IMR-90 (cell line): Measurements from ENCODE around the gene HHLA2. TPM values are rescaled to one million over a fixed set of nuclear protein-coding genes. Genes with fewer than 3 reads are reported as not detected.

ENCODE experiments used
- ATAC-seq: fragments of 200-7000 bp; cut with Tn5 transposase; 2 replicates; pipeline ENCODE4 v1.9.1; 2020; ENCODE audit warnings: low read depth, mild to moderate bottlenecking, moderate library complexity
- BruUV-seq: library from RNA; stranded (reverse); fragments of 400-500 nt; replicated peaks from 2 replicates; lab custom pipeline; 2021; lab: Mats Ljungman, UMichigan
- CTCF ChIA-PET: fragments of 300-600 bp; formaldehyde crosslinking; extraction: SDS; loops from one replicate; lab custom pipeline; 2021; ENCODE audit warnings: antibody characterized with exemption; lab: Yijun Ruan, JAX
- POLR2A ChIA-PET: fragments of 300-600 bp; sonication (Branson Sonifier 250); formaldehyde crosslinking; loops from one replicate; lab custom pipeline; 2022; ENCODE audit warnings: antibody characterized with exemption; ENCODE audit not compliant: unreplicated experiment; lab: Charles Lee
- DNase-seq: peaks from one replicate; pipeline ENCODE4 v3.0.0; 2013
- H2AFZ ChIP-seq: replicated peaks from 2 replicates; pipeline ENCODE3; 2013; ENCODE audit warnings: low read length, mild to moderate bottlenecking; ENCODE audit not compliant: poor library complexity
- H2AK5ac ChIP-seq: 2 replicates; pipeline ENCODE4 v1.6.1; 2013; ENCODE audit warnings: low read depth, low read length, inconsistent platforms
- H2AK9ac ChIP-seq: replicated peaks from 2 replicates; pipeline ENCODE3; 2013; ENCODE audit warnings: mild to moderate bottlenecking, low read depth, low read length, moderate library complexity; ENCODE audit not compliant: poor library complexity
- H2BK120ac ChIP-seq: 2 replicates; pipeline ENCODE4 v1.6.1; 2013; ENCODE audit warnings: low read depth, low read length, inconsistent platforms
- H2BK15ac ChIP-seq: 3 replicates; pipeline ENCODE4 v1.6.1; 2013; ENCODE audit warnings: low read depth, low read length, inconsistent platforms
- H2BK20ac ChIP-seq: 2 replicates; pipeline ENCODE4 v1.6.1; 2013; ENCODE audit warnings: low read depth, mild to moderate bottlenecking, inconsistent platforms, low read length, moderate library complexity
- H2BK5ac ChIP-seq: 2 replicates; pipeline ENCODE4 v1.6.1; 2013; ENCODE audit warnings: mild to moderate bottlenecking, low read depth, low read length, inconsistent platforms; ENCODE audit not compliant: poor library complexity, severe bottlenecking
- H3K14ac ChIP-seq: replicated peaks from 2 replicates; pipeline ENCODE4 v1.6.1; 2013; ENCODE audit warnings: low read depth, low read length, inconsistent platforms
- H3K18ac ChIP-seq: 2 replicates; pipeline ENCODE4 v1.6.1; 2013; ENCODE audit warnings: low read depth, low read length, control low read depth
- H3K23ac ChIP-seq: 2 replicates; pipeline ENCODE4 v1.6.1; 2013; ENCODE audit warnings: low read depth, low read length, inconsistent platforms
- H3K27ac ChIP-seq: 2 replicates; pipeline ENCODE4 v1.5.1; 2013; ENCODE audit warnings: mild to moderate bottlenecking, control low read depth, low read length; ENCODE audit not compliant: insufficient read depth
- H3K27me3 ChIP-seq: 2 replicates; pipeline ENCODE4 v1.6.1; 2013; ENCODE audit warnings: low read length; ENCODE audit not compliant: control insufficient read depth, insufficient read depth
- H3K36me3 ChIP-seq: 2 replicates; pipeline ENCODE4 v1.6.1; 2013; ENCODE audit warnings: low read length, mixed read lengths; ENCODE audit not compliant: control insufficient read depth, insufficient read depth
- H3K4ac ChIP-seq: 2 replicates; pipeline ENCODE4 v1.6.1; 2013; ENCODE audit warnings: low read depth, low read length, inconsistent platforms
- H3K4me1 ChIP-seq: 2 replicates; pipeline ENCODE4 v1.6.1; 2013; ENCODE audit warnings: low read length, mixed read lengths; ENCODE audit not compliant: control insufficient read depth, insufficient read depth
- H3K4me2 ChIP-seq: 2 replicates; pipeline ENCODE4 v1.6.1; 2013; ENCODE audit warnings: low read depth, mild to moderate bottlenecking, control low read depth, low read length, moderate library complexity
- H3K4me3 ChIP-seq: 2 replicates; pipeline ENCODE4 v1.5.1; 2013; ENCODE audit warnings: low read depth, mild to moderate bottlenecking, control low read depth, low read length, moderate library complexity; ENCODE audit not compliant: insufficient read depth
- H3K56ac ChIP-seq: 2 replicates; pipeline ENCODE4 v1.6.1; 2013; ENCODE audit warnings: low read length, inconsistent platforms; ENCODE audit not compliant: insufficient read depth; ENCODE audit errors: extremely low read depth
- H3K79me1 ChIP-seq, 2 experiments: 2 replicates each; pipeline ENCODE4 v1.6.1; 2013; ENCODE audit warnings: low read length in 2 of 2, inconsistent platforms in 1 of 2, low read depth in 1 of 2
- H3K9ac ChIP-seq: 2 replicates; pipeline ENCODE4 v1.6.1; 2013; ENCODE audit warnings: low read depth, low read length, control low read depth
- H3K9me1 ChIP-seq: 2 replicates; pipeline ENCODE4 v1.6.1; 2013; ENCODE audit warnings: low read length, inconsistent platforms; ENCODE audit not compliant: insufficient read depth
- H3K9me3 ChIP-seq: 2 replicates; pipeline ENCODE4 v1.6.1; 2013; ENCODE audit warnings: low read length; ENCODE audit not compliant: control insufficient read depth, insufficient read depth
- H4K20me1 ChIP-seq: 2 replicates; pipeline ENCODE4 v1.6.1; 2013; ENCODE audit warnings: low read length, inconsistent platforms; ENCODE audit not compliant: insufficient read depth
- H4K5ac ChIP-seq: 2 replicates; pipeline ENCODE4 v1.6.1; 2013; ENCODE audit warnings: mild to moderate bottlenecking, low read depth, low read length, control low read depth
- H4K8ac ChIP-seq, 2 experiments: 2 replicates each; pipeline ENCODE4 v1.6.1; 2013; ENCODE audit warnings: low read depth in 2 of 2, low read length in 2 of 2, control low read depth in 1 of 2, inconsistent platforms in 1 of 2
- H4K91ac ChIP-seq: 2 replicates; pipeline ENCODE4 v1.6.1; 2013; ENCODE audit warnings: low read depth, low read length, inconsistent platforms; ENCODE audit not compliant: insufficient read depth
- BHLHE40 ChIP-seq: fragments of 150-350 bp; IDR thresholded peaks from 2 replicates; pipeline ENCODE4 v1.6.1; 2016; ENCODE audit warnings: mild to moderate bottlenecking, low read depth, low read length
- CEBPB ChIP-seq: IDR thresholded peaks from 2 replicates; pipeline ENCODE4 v1.6.1; 2012; ENCODE audit warnings: low read depth, low read length, improper control_type of control experiment
- MAFK ChIP-seq: IDR thresholded peaks from 2 replicates; pipeline ENCODE4 v1.6.1; 2012; ENCODE audit warnings: low read depth, low read length, improper control_type of control experiment
- NFE2L2 ChIP-seq: fragments of 150-350 bp; IDR thresholded peaks from 2 replicates; pipeline ENCODE4 v1.6.1; 2016; ENCODE audit warnings: low read depth, mild to moderate bottlenecking, low read length
- POLR2A ChIP-seq: IDR thresholded peaks from 2 replicates; pipeline ENCODE4 v1.6.1; 2012; ENCODE audit warnings: mild to moderate bottlenecking, low read depth, low read length
- RCOR1 ChIP-seq: IDR thresholded peaks from 2 replicates; pipeline ENCODE4 v1.6.1; 2012; ENCODE audit warnings: mild to moderate bottlenecking, low read length, improper control_type of control experiment; ENCODE audit not compliant: insufficient replicate concordance
- RFX5 ChIP-seq: IDR thresholded peaks from 2 replicates; pipeline ENCODE4 v1.8.0; 2012; ENCODE audit warnings: low read depth, mild to moderate bottlenecking, low read length, moderate library complexity
- SMC3 ChIP-seq: fragments of 150-350 bp; IDR thresholded peaks from 2 replicates; pipeline ENCODE4 v1.6.1; 2016; ENCODE audit warnings: low read depth, mild to moderate bottlenecking, antibody characterized with exemption, low read length, moderate library complexity
- USF2 ChIP-seq: fragments of 150-350 bp; IDR thresholded peaks from 2 replicates; pipeline ENCODE4 v1.6.1; 2017; ENCODE audit warnings: mild to moderate bottlenecking, antibody characterized with exemption, low read length, low read depth
- WGBS, 2 experiments: methylation state at CpG; one replicate each; pipeline versions ENCODE4 v1.1.5 to v1.1.7; 2013; ENCODE audit warnings: missing lambda C conversion rate in 2 of 2; ENCODE audit not compliant: insufficient read length in 1 of 2; ENCODE audit errors: extremely low coverage in 2 of 2; 5-methylcytosine and 5-hydroxymethylcytosine counted together
- dilution Hi-C: fragments of 300-500 bp; cut with HindIII; formaldehyde crosslinking; loops from one replicate; pipeline ENCODE4 v1.14.3; 2018; ENCODE audit warnings: low sequenced_read_pairs; ENCODE audit not compliant: unreplicated experiment
- in situ Hi-C: fragments of 300-500 bp; cut with MboI; formaldehyde crosslinking; loops from 3 replicates; pipeline ENCODE4 v1.14.3; 2019; ENCODE audit warnings: low sequenced_read_pairs, inconsistent platforms, mixed read lengths
- intact Hi-C: fragments of 100-400 bp; cut with micrococcal nuclease; formaldehyde crosslinking; loops from 2 replicates; pipeline ENCODE4 v1.10.0; 2022
- polyA plus RNA-seq, 3 experiments: library from polyadenylated mRNA; depleted of rRNA; stranded (reverse); fragments of >200 nt; gene quantifications; 2 replicates each; pipeline ENCODE4 v1.2.3, GENCODE V29; 2012; ENCODE audit warnings: low replicate concordance in 1 of 3
- total RNA-seq: library from RNA; depleted of rRNA; stranded (reverse); fragments of >200 nt; gene quantifications from 2 replicates; pipeline ENCODE4 v1.2.3, GENCODE V29; 2012
- TF ChIP-seq, protein P1 (sequence below): fragments of 150-350 bp; IDR thresholded peaks from 2 replicates; pipeline ENCODE4 v1.6.1; 2016; ENCODE audit warnings: low read depth, mild to moderate bottlenecking, low read length, moderate library complexity, borderline replicate concordance
- TF ChIP-seq, protein P2 (sequence below): conservative IDR thresholded peaks from 2 replicates; pipeline ENCODE4 v1.5.1; 2012; ENCODE audit warnings: mild to moderate bottlenecking, low read depth, low read length, improper control_type of control experiment

Gene HHLA2
- total and polyA plus RNA-seq, 2 of the 4 experiments (the other 2 are of a cell fraction): not detected

- H2AK5ac ChIP-seq: no peak overlapping the region
- no peak overlapping the region for H2AFZ ChIP-seq
- H4K8ac ChIP-seq: no peak overlapping the region
- H3K79me1 ChIP-seq: no peaks in the 10 kb centered on the region
- no CpG with 5 or more reads among the region's 2 CpGs for WGBS, 2 experiments
- ChIA-PET CTCF (no interaction called here), POLR2A (no interaction called here)
- H3K27me3 ChIP-seq: no peaks in the 10 kb centered on the region
- no peak overlapping the region for H2BK120ac ChIP-seq
- H3K18ac ChIP-seq: no peak overlapping the region
- no peaks in the 10 kb centered on the region for H3K9me3 ChIP-seq
- no peak overlapping the region for H2BK15ac ChIP-seq
- no peak overlapping the region for H3K9ac ChIP-seq
- ATAC-seq: no peak
- no peak overlapping the region for H4K5ac ChIP-seq
- no peak overlapping the region for H3K4me2 ChIP-seq
- intact Hi-C loops: no loop called here
- no peaks in the 10 kb centered on the region for H3K4me1 ChIP-seq
- H3K27ac ChIP-seq: no peak overlapping the region
- no peak overlapping the region for H3K14ac ChIP-seq
- no peaks in the 10 kb centered on the region for H3K9me1 ChIP-seq
- H2AK9ac ChIP-seq: no peak overlapping the region
- in situ Hi-C loops: no loop called here
- H4K91ac ChIP-seq: no peak overlapping the region
- H4K20me1 ChIP-seq: no peaks in the 10 kb centered on the region
- no peak overlapping the region for H2BK20ac ChIP-seq
- no peak overlapping the region for H3K23ac ChIP-seq
- no peak overlapping the region for H3K4me3 ChIP-seq
- BruUV-seq: no TSS peak
- H3K4ac ChIP-seq: no peak overlapping the region
- H3K36me3 ChIP-seq: no peaks in the 10 kb centered on the region
- H3K56ac ChIP-seq: no peak overlapping the region
- dilution Hi-C loops: no loop called here
- no peak overlapping the region for H2BK5ac ChIP-seq
- TF ChIP-seq RFX5 (no peak), RCOR1 (no peak), POLR2A (no peak), BHLHE40 (no peak), SMC3 (no peak), NFE2L2 (no peak), CEBPB (no peak), USF2 (no peak), MAFK (no peak)
- TF ChIP-seq, protein P1, sequence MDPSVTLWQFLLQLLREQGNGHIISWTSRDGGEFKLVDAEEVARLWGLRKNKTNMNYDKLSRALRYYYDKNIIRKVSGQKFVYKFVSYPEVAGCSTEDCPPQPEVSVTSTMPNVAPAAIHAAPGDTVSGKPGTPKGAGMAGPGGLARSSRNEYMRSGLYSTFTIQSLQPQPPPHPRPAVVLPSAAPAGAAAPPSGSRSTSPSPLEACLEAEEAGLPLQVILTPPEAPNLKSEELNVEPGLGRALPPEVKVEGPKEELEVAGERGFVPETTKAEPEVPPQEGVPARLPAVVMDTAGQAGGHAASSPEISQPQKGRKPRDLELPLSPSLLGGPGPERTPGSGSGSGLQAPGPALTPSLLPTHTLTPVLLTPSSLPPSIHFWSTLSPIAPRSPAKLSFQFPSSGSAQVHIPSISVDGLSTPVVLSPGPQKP: no peak
- TF ChIP-seq, protein P2, sequence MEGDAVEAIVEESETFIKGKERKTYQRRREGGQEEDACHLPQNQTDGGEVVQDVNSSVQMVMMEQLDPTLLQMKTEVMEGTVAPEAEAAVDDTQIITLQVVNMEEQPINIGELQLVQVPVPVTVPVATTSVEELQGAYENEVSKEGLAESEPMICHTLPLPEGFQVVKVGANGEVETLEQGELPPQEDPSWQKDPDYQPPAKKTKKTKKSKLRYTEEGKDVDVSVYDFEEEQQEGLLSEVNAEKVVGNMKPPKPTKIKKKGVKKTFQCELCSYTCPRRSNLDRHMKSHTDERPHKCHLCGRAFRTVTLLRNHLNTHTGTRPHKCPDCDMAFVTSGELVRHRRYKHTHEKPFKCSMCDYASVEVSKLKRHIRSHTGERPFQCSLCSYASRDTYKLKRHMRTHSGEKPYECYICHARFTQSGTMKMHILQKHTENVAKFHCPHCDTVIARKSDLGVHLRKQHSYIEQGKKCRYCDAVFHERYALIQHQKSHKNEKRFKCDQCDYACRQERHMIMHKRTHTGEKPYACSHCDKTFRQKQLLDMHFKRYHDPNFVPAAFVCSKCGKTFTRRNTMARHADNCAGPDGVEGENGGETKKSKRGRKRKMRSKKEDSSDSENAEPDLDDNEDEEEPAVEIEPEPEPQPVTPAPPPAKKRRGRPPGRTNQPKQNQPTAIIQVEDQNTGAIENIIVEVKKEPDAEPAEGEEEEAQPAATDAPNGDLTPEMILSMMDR: no peak
- DNase-seq: no peak
These were observed 7.2 kb upstream of the HHLA2 start for GRCh38 chr3:108289159-108289558.
